CD8-positive, alpha-beta memory T cell (primary cell): ENCODE results near the gene ZFHX3. TPM values are rescaled to one million over a fixed set of nuclear protein-coding genes. Genes with fewer than 3 reads are reported as not detected.

Experiments used
- CTCF ChIA-PET: fragments of 350-600 bp; sonication (Branson Sonifier 250); formaldehyde crosslinking; loops from one replicate; lab custom pipeline; 2021; ENCODE audit warnings: antibody characterized with exemption; lab: Charles Lee
- POLR2A ChIA-PET: fragments of 350-600 bp; sonication (Branson Sonifier 250); formaldehyde crosslinking; loops from one replicate; lab custom pipeline; 2021; ENCODE audit warnings: antibody characterized with exemption; lab: Charles Lee
- DNase-seq, 5 donors: peaks; one replicate each; pipeline versions ENCODE4 v3.0.0 to v3.0.0-alpha.2; 2020 to 2022; ENCODE audit warnings: mixed read lengths in 1 of 5
- H3K27ac ChIP-seq: one replicate; pipeline ENCODE4 v1.7.0; 2013; ENCODE audit warnings: low read depth, mild to moderate bottlenecking, low read length, moderate library complexity
- H3K27me3 ChIP-seq: 2 replicates; pipeline ENCODE4 v1.7.0; 2013; ENCODE audit warnings: low read length, mild to moderate bottlenecking; ENCODE audit not compliant: insufficient read depth, poor library complexity, severe bottlenecking
- H3K36me3 ChIP-seq: 2 replicates; pipeline ENCODE4 v1.7.0; 2013; ENCODE audit warnings: mild to moderate bottlenecking, low read length, moderate library complexity; ENCODE audit not compliant: insufficient read depth
- H3K4me1 ChIP-seq: 2 replicates; pipeline ENCODE4 v1.7.0; 2013; ENCODE audit warnings: mild to moderate bottlenecking, low read length, moderate library complexity; ENCODE audit not compliant: insufficient read depth
- H3K4me3 ChIP-seq: 2 replicates; pipeline ENCODE4 v1.7.0; 2013; ENCODE audit warnings: mild to moderate bottlenecking, low read length
- H3K9me3 ChIP-seq: 2 replicates; pipeline ENCODE4 v1.7.0; 2013; ENCODE audit warnings: mild to moderate bottlenecking, low read length
- H3K27ac Mint-ChIP-seq, 8 donors: one replicate each; pipeline ENCODE4 v1.8.0; 2020 to 2021; ENCODE audit warnings: mixed read lengths in 8 of 8, mild to moderate bottlenecking in 6 of 8, inconsistent platforms in 3 of 8, moderate library complexity in 3 of 8
- H3K27me3 Mint-ChIP-seq, 2 donors: one replicate each; pipeline ENCODE4 v1.8.0; 2020 to 2021; ENCODE audit warnings: mixed read lengths in 2 of 2, mild to moderate bottlenecking in 1 of 2, moderate library complexity in 1 of 2
- H3K36me3 Mint-ChIP-seq, 3 donors: one replicate each; pipeline ENCODE4 v1.8.0; 2020 to 2021; ENCODE audit warnings: mixed read lengths in 3 of 3, inconsistent platforms in 1 of 3, mild to moderate bottlenecking in 1 of 3
- H3K4me1 Mint-ChIP-seq, 3 donors: one replicate each; pipeline ENCODE4 v1.8.0; 2020 to 2021; ENCODE audit warnings: mixed read lengths in 3 of 3, inconsistent platforms in 1 of 3, mild to moderate bottlenecking in 1 of 3
- H3K4me3 Mint-ChIP-seq, 7 donors: one replicate each; pipeline ENCODE4 v1.8.0; 2020 to 2021; ENCODE audit warnings: mixed read lengths in 7 of 7, mild to moderate bottlenecking in 6 of 7, moderate library complexity in 4 of 7, inconsistent platforms in 2 of 7
- H3K9me3 Mint-ChIP-seq, 5 donors: one replicate each; pipeline ENCODE4 v1.8.0; 2020 to 2022; ENCODE audit warnings: mixed read lengths in 5 of 5, mild to moderate bottlenecking in 3 of 5, moderate library complexity in 2 of 5, inconsistent platforms in 1 of 5
- polyA plus RNA-seq: library from polyadenylated mRNA; unstranded; fragments of 300-500 nt; fragmentation: Illumina TruSeq; gene quantifications from one replicate; pipeline ENCODE4 v1.2.3, GENCODE V29; 2021
- total RNA-seq, 2 experiments: library from RNA; stranded (reverse); gene quantifications; one replicate each; pipeline ENCODE4 v1.2.3, GENCODE V29; 2021

ZFHX3 gene
- total and polyA plus RNA-seq, 3 experiments from 2014 or later, result 0.13 to 0.22 (median 0.20) TPM

- POLR2A ChIA-PET, result no interaction called here
- peak overlapping the region in 1 of 7 donors; percentile 8 for H3K4me3 Mint-ChIP-seq
Observed at GRCh38 chr16:73054813-73055482, 7.0 kb upstream of the ZFHX3 start.

DNA sequence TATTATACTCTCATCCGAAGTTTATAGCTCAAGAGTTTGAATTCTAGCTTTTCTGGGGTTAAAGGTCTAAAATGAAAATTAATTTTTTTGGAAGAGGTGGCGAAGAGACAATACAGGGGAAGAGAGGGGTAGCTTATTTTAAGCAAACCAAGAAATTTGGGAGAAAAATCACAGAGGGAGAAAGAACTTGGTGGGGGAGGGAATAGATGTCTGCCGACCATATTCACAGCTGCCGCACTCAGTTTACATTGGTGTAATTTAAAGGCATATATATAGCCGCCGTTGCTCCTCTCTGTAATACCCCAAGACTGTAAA, 6.5 kb upstream of the ZFHX3 start:
- DNase-seq, result no peak
- Histone ChIP-seq H3K4me1 (no peaks in the 10 kb centered on the region), H3K27me3 (peaks cover 21% of the 10 kb centered on the region), H3K36me3 (no peaks in the 10 kb centered on the region), H3K27ac (no peak overlapping the region), H3K4me3 (no peak overlapping the region), H3K9me3 (no peaks in the 10 kb centered on the region)
- H3K27ac Mint-ChIP-seq, result no peak overlapping the region
- ChIA-PET POLR2A (no interaction called here), CTCF (no interaction called here)
- H3K4me1 Mint-ChIP-seq, result peaks cover 11 to 14% (median 13%) of the 10 kb centered on the region in 3 donors
- H3K4me3 Mint-ChIP-seq, result no peak overlapping the region
- H3K9me3 Mint-ChIP-seq, result peaks cover 0 to 8% (median 0%) of the 10 kb centered on the region in 5 donors
- no peaks in the 10 kb centered on the region for H3K36me3 Mint-ChIP-seq
- H3K27me3 Mint-ChIP-seq, result peaks cover 7 to 32% of the 10 kb centered on the region in 2 donors

More at GRCh38 chr16:73054813-73055482, 7.0 kb upstream of the ZFHX3 start:
- Histone ChIP-seq H3K4me3 (no peak overlapping the region), H3K27ac (no peak overlapping the region), H3K27me3 (peaks cover 25% of the 10 kb centered on the region), H3K36me3 (no peaks in the 10 kb centered on the region), H3K4me1 (no peaks in the 10 kb centered on the region), H3K9me3 (no peaks in the 10 kb centered on the region)
- Mint-ChIP-seq H3K9me3 (peaks cover 0 to 8% (median 0%) of the 10 kb centered on the region in 5 donors), H3K36me3 (no peaks in the 10 kb centered on the region), H3K27me3 (peaks cover 12 to 31% of the 10 kb centered on the region in 2 donors), H3K4me1 (peaks cover 11 to 18% (median 14%) of the 10 kb centered on the region in 3 donors), H3K27ac (no peak overlapping the region)
- CTCF ChIA-PET, result no interaction called here
- DNase-seq, result no peak

- H3K9me3 ChIP-seq, result no peaks in the 10 kb centered on the region
- H3K4me1 ChIP-seq, result no peaks in the 10 kb centered on the region
- H3K36me3 Mint-ChIP-seq, result no peaks in the 10 kb centered on the region
- H3K9me3 Mint-ChIP-seq, result peaks cover 0 to 8% (median 0%) of the 10 kb centered on the region in 5 donors
- no peak for DNase-seq
- H3K27ac Mint-ChIP-seq, result no peak overlapping the region
- H3K27ac ChIP-seq, result no peak overlapping the region
- ChIA-PET POLR2A (no interaction called here), CTCF (no interaction called here)
- H3K4me3 ChIP-seq, result no peak overlapping the region
- peaks cover 8 to 10% (median 9%) of the 10 kb centered on the region in 3 donors for H3K4me1 Mint-ChIP-seq
- peaks cover 19% of the 10 kb centered on the region for H3K27me3 ChIP-seq
- H3K4me3 Mint-ChIP-seq, result no peak overlapping the region
- H3K27me3 Mint-ChIP-seq, result peaks cover 6 to 34% of the 10 kb centered on the region in 2 donors
- no peaks in the 10 kb centered on the region for H3K36me3 ChIP-seq
Observed at GRCh38 chr16:73054125-73054484, 6.2 kb upstream of the ZFHX3 start.

DNA sequence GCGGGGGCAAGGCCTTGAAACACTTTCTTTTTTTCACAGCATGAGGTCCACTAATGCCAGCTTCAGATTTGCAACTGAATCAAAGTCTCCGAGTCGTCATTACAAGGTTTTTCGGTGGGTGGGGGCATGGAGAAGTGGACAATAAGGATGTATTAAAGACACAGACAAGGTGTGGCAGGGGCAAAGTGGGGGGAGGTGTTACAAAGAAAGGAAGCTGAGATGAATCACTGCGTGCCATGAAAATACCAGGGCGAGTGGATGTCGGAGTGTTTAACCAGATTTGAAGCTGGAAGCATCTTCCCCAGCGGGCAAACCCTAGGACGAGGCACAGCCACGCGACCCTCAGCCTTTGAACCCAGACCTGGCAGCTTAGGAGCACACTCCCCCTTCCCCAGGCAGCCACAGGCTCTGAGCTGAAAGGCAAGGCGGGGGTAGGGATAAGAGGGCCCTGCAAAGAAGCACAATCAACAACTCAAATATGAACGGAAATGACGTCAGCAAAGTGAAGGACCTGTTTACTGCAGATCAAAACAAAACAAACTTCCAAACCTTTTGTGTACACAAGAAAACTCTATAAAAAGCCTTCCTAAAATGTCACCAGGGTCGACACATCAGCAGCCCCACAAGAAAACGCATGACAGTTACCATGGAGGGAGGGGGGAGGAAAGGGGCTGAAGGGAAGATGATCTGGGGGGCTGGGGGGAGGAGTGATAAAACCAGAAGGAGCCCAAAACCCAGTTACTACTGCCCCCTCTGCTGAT, 5.6 kb upstream of the ZFHX3 start:
- H3K27me3 Mint-ChIP-seq, result peaks cover 8 to 32% of the 10 kb centered on the region in 2 donors
- peaks cover 19% of the 10 kb centered on the region for H3K27me3 ChIP-seq
- H3K27ac ChIP-seq, result no peak overlapping the region
- CTCF ChIA-PET, result no interaction called here
- H3K27ac Mint-ChIP-seq, result no peak overlapping the region
- H3K4me3 ChIP-seq, result no peak overlapping the region
- no peaks in the 10 kb centered on the region for H3K36me3 Mint-ChIP-seq
- no peaks in the 10 kb centered on the region for H3K9me3 ChIP-seq
- H3K4me1 Mint-ChIP-seq, result peaks cover 4 to 7% (median 6%) of the 10 kb centered on the region in 3 donors
- no peak overlapping the region for H3K4me3 Mint-ChIP-seq
- no peaks in the 10 kb centered on the region for H3K36me3 ChIP-seq
- no peaks in the 10 kb centered on the region for H3K4me1 ChIP-seq
- POLR2A ChIA-PET, result no interaction called here
- peaks cover 0 to 8% (median 0%) of the 10 kb centered on the region in 5 donors for H3K9me3 Mint-ChIP-seq
- no peak for DNase-seq

- Mint-ChIP-seq H3K27ac (no peak overlapping the region), H3K4me3 (no peak overlapping the region), H3K27me3 (peaks cover 9 to 32% of the 10 kb centered on the region in 2 donors), H3K9me3 (peaks cover 0 to 8% (median 0%) of the 10 kb centered on the region in 5 donors), H3K36me3 (no peaks in the 10 kb centered on the region), H3K4me1 (peaks cover 4 to 7% (median 6%) of the 10 kb centered on the region in 3 donors)
- Histone ChIP-seq H3K27me3 (peaks cover 19% of the 10 kb centered on the region), H3K4me1 (no peaks in the 10 kb centered on the region), H3K9me3 (no peaks in the 10 kb centered on the region), H3K27ac (no peak overlapping the region), H3K4me3 (no peak overlapping the region), H3K36me3 (no peaks in the 10 kb centered on the region)
- CTCF ChIA-PET, result no interaction called here
- no peak for DNase-seq
- POLR2A ChIA-PET, result no interaction called here
Observed at GRCh38 chr16:73053038-73053363, 5.1 kb upstream of the ZFHX3 start.

DNA sequence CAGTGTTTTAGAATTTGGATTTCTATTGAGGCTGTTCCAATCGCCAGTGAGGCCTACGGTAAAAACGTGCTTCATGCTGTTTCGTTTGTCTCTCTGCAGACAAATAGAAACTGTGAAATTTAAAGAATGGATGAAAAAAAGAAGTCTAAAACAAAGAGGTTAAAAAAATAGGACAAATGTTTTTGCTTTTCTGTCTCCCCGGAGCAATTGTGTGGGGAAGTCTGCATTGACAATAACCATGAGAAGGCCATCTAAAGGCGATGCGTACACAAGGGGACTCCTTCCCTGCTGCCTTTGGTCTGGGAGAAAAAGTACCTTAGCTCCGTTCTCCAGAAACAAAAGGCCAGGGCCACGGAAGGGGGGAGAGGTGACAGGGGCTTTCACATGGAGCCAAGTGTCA, 4.6 kb upstream of the ZFHX3 start:
- no peak overlapping the region for H3K27ac ChIP-seq
- peaks cover 0 to 8% (median 0%) of the 10 kb centered on the region in 5 donors for H3K9me3 Mint-ChIP-seq
- H3K36me3 ChIP-seq, result no peaks in the 10 kb centered on the region
- H3K4me1 Mint-ChIP-seq, result peaks cover 4 to 7% (median 6%) of the 10 kb centered on the region in 3 donors
- ChIA-PET POLR2A (no interaction called here), CTCF (no interaction called here)
- no peak for DNase-seq
- H3K36me3 Mint-ChIP-seq, result no peaks in the 10 kb centered on the region
- H3K27me3 Mint-ChIP-seq, result peaks cover 9 to 32% of the 10 kb centered on the region in 2 donors
- no peaks in the 10 kb centered on the region for H3K4me1 ChIP-seq
- H3K9me3 ChIP-seq, result no peaks in the 10 kb centered on the region
- no peak overlapping the region for H3K4me3 ChIP-seq
- H3K27ac Mint-ChIP-seq, result no peak overlapping the region
- peaks cover 19% of the 10 kb centered on the region for H3K27me3 ChIP-seq
- no peak overlapping the region for H3K4me3 Mint-ChIP-seq

GRCh38 chr16:73051961-73052360, 4.0 kb upstream of the ZFHX3 start:
- ChIA-PET CTCF (no interaction called here), POLR2A (no interaction called here)
- H3K9me3 Mint-ChIP-seq, result peaks cover 0 to 8% (median 0%) of the 10 kb centered on the region in 5 donors
- H3K4me1 Mint-ChIP-seq, result peaks cover 2 to 4% (median 2%) of the 10 kb centered on the region in 3 donors
- H3K27me3 Mint-ChIP-seq, result peaks cover 15 to 31% of the 10 kb centered on the region in 2 donors
- no peak overlapping the region for H3K27ac Mint-ChIP-seq
- H3K27ac ChIP-seq, result no peak overlapping the region
- no peaks in the 10 kb centered on the region for H3K36me3 ChIP-seq
- H3K36me3 Mint-ChIP-seq, result no peaks in the 10 kb centered on the region
- H3K27me3 ChIP-seq, result peaks cover 16% of the 10 kb centered on the region
- H3K9me3 ChIP-seq, result no peaks in the 10 kb centered on the region
- H3K4me1 ChIP-seq, result no peaks in the 10 kb centered on the region
- no peak for DNase-seq
- H3K4me3 Mint-ChIP-seq, result no peak overlapping the region
- no peak overlapping the region for H3K4me3 ChIP-seq

DNA sequence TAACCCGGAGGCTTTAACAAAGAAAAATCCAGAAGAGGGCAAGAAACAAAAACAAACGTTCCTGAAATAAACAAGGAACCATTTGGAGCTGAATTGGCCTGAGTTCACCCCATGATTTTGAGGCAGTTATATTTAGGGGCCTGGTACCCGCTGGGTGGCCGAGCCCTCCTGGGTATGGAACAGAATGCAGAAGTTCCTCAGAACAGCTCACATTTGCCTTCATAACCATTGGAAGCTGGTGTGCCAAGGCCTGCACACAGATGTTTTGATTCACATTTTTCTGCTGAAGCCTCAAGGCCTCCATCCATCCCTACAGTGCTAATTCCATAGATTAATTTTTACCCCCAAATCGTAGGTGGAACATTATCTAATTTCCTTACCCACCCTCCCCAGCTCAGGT, 3.3 kb upstream of the ZFHX3 start:
- no peaks in the 10 kb centered on the region for H3K4me1 ChIP-seq
- peaks cover 12% of the 10 kb centered on the region for H3K27me3 ChIP-seq
- Mint-ChIP-seq H3K36me3 (no peaks in the 10 kb centered on the region), H3K27me3 (peaks cover 22 to 36% of the 10 kb centered on the region in 2 donors), H3K4me3 (no peak overlapping the region), H3K9me3 (peaks cover 0 to 8% (median 0%) of the 10 kb centered on the region in 5 donors), H3K27ac (no peak overlapping the region), H3K4me1 (peaks cover 0 to 3% (median 0%) of the 10 kb centered on the region in 3 donors)
- H3K27ac ChIP-seq, result no peak overlapping the region
- H3K9me3 ChIP-seq, result no peaks in the 10 kb centered on the region
- ChIA-PET POLR2A (no interaction called here), CTCF (no interaction called here)
- no peak overlapping the region for H3K4me3 ChIP-seq
- H3K36me3 ChIP-seq, result no peaks in the 10 kb centered on the region
- no peak for DNase-seq
